Measurements from ENCODE around the gene EPS15.

DNA sequence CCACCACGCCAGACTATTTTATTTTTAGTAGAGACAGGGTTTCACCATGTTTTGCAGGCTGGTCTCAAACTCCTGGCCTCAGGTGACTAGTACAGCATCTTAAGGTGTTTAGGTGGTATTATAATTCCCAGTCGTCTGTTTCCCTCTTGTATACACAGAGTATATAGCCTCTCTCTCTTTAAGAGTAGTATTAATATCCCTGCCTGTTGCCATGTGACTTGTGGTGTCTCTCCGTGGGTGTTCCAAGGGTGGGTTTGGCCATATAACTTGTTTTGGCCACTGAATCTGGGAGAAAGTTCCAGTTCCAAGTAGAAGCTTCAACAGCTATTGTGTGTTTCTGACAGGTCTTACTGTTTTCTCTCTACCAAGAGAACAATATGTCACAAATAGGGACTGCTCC, 29.6 kb downstream of the EPS15 start:
- no peak for TF ChIP-seq ZBTB20 (tag by site-specific recombination; IDR thresholded peaks at IDR 0.05)
- no peak for TF ChIP-seq ZNF549 (tag by site-specific recombination; IDR thresholded peaks at IDR 0.05)
- no peak for TF ChIP-seq MZF1 (tag by site-specific recombination; IDR thresholded peaks at IDR 0.05; ENCODE audit: borderline replicate concordance)
- TF ChIP-seq, protein P1, sequence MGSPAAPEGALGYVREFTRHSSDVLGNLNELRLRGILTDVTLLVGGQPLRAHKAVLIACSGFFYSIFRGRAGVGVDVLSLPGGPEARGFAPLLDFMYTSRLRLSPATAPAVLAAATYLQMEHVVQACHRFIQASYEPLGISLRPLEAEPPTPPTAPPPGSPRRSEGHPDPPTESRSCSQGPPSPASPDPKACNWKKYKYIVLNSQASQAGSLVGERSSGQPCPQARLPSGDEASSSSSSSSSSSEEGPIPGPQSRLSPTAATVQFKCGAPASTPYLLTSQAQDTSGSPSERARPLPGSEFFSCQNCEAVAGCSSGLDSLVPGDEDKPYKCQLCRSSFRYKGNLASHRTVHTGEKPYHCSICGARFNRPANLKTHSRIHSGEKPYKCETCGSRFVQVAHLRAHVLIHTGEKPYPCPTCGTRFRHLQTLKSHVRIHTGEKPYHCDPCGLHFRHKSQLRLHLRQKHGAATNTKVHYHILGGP (tag by site-specific recombination; IDR thresholded peaks at IDR 0.05) = no peak
- no peak for TF ChIP-seq ZFP41 (tag by site-specific recombination; IDR thresholded peaks at IDR 0.05; ENCODE audit: borderline replicate concordance)
- TF ChIP-seq, protein P2, sequence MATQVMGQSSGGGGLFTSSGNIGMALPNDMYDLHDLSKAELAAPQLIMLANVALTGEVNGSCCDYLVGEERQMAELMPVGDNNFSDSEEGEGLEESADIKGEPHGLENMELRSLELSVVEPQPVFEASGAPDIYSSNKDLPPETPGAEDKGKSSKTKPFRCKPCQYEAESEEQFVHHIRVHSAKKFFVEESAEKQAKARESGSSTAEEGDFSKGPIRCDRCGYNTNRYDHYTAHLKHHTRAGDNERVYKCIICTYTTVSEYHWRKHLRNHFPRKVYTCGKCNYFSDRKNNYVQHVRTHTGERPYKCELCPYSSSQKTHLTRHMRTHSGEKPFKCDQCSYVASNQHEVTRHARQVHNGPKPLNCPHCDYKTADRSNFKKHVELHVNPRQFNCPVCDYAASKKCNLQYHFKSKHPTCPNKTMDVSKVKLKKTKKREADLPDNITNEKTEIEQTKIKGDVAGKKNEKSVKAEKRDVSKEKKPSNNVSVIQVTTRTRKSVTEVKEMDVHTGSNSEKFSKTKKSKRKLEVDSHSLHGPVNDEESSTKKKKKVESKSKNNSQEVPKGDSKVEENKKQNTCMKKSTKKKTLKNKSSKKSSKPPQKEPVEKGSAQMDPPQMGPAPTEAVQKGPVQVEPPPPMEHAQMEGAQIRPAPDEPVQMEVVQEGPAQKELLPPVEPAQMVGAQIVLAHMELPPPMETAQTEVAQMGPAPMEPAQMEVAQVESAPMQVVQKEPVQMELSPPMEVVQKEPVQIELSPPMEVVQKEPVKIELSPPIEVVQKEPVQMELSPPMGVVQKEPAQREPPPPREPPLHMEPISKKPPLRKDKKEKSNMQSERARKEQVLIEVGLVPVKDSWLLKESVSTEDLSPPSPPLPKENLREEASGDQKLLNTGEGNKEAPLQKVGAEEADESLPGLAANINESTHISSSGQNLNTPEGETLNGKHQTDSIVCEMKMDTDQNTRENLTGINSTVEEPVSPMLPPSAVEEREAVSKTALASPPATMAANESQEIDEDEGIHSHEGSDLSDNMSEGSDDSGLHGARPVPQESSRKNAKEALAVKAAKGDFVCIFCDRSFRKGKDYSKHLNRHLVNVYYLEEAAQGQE (tag by site-specific recombination; IDR thresholded peaks at IDR 0.05) = no peak
- TF ChIP-seq, protein P3, sequence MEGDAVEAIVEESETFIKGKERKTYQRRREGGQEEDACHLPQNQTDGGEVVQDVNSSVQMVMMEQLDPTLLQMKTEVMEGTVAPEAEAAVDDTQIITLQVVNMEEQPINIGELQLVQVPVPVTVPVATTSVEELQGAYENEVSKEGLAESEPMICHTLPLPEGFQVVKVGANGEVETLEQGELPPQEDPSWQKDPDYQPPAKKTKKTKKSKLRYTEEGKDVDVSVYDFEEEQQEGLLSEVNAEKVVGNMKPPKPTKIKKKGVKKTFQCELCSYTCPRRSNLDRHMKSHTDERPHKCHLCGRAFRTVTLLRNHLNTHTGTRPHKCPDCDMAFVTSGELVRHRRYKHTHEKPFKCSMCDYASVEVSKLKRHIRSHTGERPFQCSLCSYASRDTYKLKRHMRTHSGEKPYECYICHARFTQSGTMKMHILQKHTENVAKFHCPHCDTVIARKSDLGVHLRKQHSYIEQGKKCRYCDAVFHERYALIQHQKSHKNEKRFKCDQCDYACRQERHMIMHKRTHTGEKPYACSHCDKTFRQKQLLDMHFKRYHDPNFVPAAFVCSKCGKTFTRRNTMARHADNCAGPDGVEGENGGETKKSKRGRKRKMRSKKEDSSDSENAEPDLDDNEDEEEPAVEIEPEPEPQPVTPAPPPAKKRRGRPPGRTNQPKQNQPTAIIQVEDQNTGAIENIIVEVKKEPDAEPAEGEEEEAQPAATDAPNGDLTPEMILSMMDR (tag by site-specific recombination; IDR thresholded peaks at IDR 0.05) = no peak
- no peak for TF ChIP-seq ZNF274 (IDR thresholded peaks at IDR 0.05; ENCODE audit: low read length)
- TF ChIP-seq ZNF274 (tag by site-specific recombination; IDR thresholded peaks at IDR 0.05; ENCODE audit: borderline replicate concordance) = no peak
- no peak for TF ChIP-seq ZNF350 (tag by site-specific recombination; IDR thresholded peaks at IDR 0.05)
- TF ChIP-seq, protein P4, sequence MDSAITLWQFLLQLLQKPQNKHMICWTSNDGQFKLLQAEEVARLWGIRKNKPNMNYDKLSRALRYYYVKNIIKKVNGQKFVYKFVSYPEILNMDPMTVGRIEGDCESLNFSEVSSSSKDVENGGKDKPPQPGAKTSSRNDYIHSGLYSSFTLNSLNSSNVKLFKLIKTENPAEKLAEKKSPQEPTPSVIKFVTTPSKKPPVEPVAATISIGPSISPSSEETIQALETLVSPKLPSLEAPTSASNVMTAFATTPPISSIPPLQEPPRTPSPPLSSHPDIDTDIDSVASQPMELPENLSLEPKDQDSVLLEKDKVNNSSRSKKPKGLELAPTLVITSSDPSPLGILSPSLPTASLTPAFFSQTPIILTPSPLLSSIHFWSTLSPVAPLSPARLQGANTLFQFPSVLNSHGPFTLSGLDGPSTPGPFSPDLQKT (IDR thresholded peaks at IDR 0.05; ENCODE audit: borderline replicate concordance, low read depth, low read length) = no peak
- no peak for TF ChIP-seq ZNF132 (tag by site-specific recombination; IDR thresholded peaks at IDR 0.05; ENCODE audit: borderline replicate concordance)
- TF ChIP-seq ZNF792 (tag by site-specific recombination; IDR thresholded peaks at IDR 0.05) = no peak
- TF ChIP-seq ZNF16 (tag by site-specific recombination; IDR thresholded peaks at IDR 0.05; ENCODE audit: low read depth) = no peak
